Mammary epithelial cell (primary cell): Measurements from ENCODE around the gene C1orf53.
"Not testable (repeated sequence)": the region's sequence is repeated elsewhere in the genome, so short reads cannot be mapped to it uniquely, and the experiment has no call there.

Experiments
- EZH2 ChIP-seq: IDR thresholded peaks from 2 replicates; pipeline ENCODE4 v1.6.1; 2012; ENCODE audit warnings: low read length, inconsistent platforms, borderline replicate concordance
- TF ChIP-seq, protein P1 (sequence below), 2 donors: IDR thresholded peaks in 1 of 2; conservative IDR thresholded peaks in 1 of 2; 2 replicates each; pipeline ENCODE4 v1.5.1; 2011 to 2012; ENCODE audit warnings: inconsistent platforms in 2 of 2, low read length in 2 of 2, mild to moderate bottlenecking in 2 of 2, control low read depth in 1 of 2, low read depth in 1 of 2; ENCODE audit not compliant: insufficient read depth in 1 of 2; ENCODE audit errors: extremely low read depth in 1 of 2

DNA sequence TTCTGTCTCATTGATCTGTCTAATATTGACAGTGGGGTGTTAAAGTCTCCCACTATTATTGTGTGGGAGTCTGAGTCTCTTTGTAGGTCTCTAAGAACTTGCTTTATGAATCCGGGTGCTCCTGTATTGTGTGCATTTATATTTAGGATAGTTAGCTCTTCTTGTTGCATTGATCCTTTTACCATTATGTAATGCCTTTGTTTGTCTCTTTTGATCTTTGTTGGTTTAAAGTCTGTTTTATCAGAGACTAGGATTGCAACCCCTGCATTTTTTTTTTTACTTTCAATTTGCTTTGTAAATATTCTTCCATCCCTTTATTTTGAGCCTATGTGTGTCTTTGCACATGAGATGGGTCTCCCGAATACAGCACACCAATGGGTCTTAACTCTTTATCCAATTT lies 20.2 kb upstream of the C1orf53 start:
- TF ChIP-seq, protein P1, sequence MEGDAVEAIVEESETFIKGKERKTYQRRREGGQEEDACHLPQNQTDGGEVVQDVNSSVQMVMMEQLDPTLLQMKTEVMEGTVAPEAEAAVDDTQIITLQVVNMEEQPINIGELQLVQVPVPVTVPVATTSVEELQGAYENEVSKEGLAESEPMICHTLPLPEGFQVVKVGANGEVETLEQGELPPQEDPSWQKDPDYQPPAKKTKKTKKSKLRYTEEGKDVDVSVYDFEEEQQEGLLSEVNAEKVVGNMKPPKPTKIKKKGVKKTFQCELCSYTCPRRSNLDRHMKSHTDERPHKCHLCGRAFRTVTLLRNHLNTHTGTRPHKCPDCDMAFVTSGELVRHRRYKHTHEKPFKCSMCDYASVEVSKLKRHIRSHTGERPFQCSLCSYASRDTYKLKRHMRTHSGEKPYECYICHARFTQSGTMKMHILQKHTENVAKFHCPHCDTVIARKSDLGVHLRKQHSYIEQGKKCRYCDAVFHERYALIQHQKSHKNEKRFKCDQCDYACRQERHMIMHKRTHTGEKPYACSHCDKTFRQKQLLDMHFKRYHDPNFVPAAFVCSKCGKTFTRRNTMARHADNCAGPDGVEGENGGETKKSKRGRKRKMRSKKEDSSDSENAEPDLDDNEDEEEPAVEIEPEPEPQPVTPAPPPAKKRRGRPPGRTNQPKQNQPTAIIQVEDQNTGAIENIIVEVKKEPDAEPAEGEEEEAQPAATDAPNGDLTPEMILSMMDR (conservative IDR thresholded peaks at IDR 0.05 in 1 of 2, IDR thresholded peaks at IDR 0.05 in 1 of 2; ENCODE audit: extremely low read depth in 1 of 2, insufficient read depth in 1 of 2, low read depth in 1 of 2, low read length in 2 of 2), result not testable (repeated sequence)
- TF ChIP-seq EZH2, result not testable (repeated sequence)
